CD4-positive, alpha-beta T cell (primary cell): ENCODE measurements around the gene TNNT2. TPM values are rescaled to one million over a fixed set of nuclear protein-coding genes. Genes with fewer than 3 reads are reported as not detected.

Experiments used
- ATAC-seq: fragments of 200-7000 bp; cut with Tn5 transposase; one replicate; pipeline ENCODE4 v1.10.0; 2022; ENCODE audit warnings: mild to moderate bottlenecking; ENCODE audit not compliant: poor library complexity
- CTCF ChIA-PET: fragments of 350-600 bp; sonication (Branson Sonifier 250); formaldehyde crosslinking; loops from one replicate; lab custom pipeline; 2021; ENCODE audit warnings: antibody characterized with exemption, inconsistent platforms; lab: Charles Lee
- POLR2A ChIA-PET: fragments of 350-600 bp; sonication (Branson Sonifier 250); formaldehyde crosslinking; loops from one replicate; lab custom pipeline; 2021; ENCODE audit warnings: antibody characterized with exemption, inconsistent platforms; lab: Charles Lee
- DNase-seq, 14 experiments: peaks; one replicate each; pipeline ENCODE4 v3.0.0-alpha.2; 2013 to 2020; ENCODE audit warnings: mixed read lengths in 2 of 14
- H3K27ac ChIP-seq, 2 donors: one replicate each; pipeline versions ENCODE4 v1.5.1 to v1.7.0; 2013; ENCODE audit warnings: low read length in 2 of 2, low read depth in 1 of 2, mild to moderate bottlenecking in 1 of 2
- H3K27me3 ChIP-seq, 2 experiments: 1 replicate in 1 of 2; 2 replicates in 1 of 2; pipeline versions ENCODE4 v1.6.1 to v1.7.0; 2013; ENCODE audit warnings: low read length in 2 of 2, control low read depth in 1 of 2, mild to moderate bottlenecking in 1 of 2, moderate library complexity in 1 of 2; ENCODE audit not compliant: insufficient read depth in 2 of 2, control insufficient read depth in 1 of 2
- H3K36me3 ChIP-seq: one replicate; pipeline ENCODE4 v1.6.1; 2013; ENCODE audit warnings: low read length, control low read depth; ENCODE audit not compliant: insufficient read depth
- H3K4me1 ChIP-seq: one replicate; pipeline ENCODE4 v1.6.1; 2013; ENCODE audit warnings: low read length, control low read depth; ENCODE audit not compliant: insufficient read depth
- H3K4me3 ChIP-seq: one replicate; pipeline ENCODE4 v1.5.1; 2013; ENCODE audit warnings: mild to moderate bottlenecking, low read length, moderate library complexity
- H3K9me3 ChIP-seq, 2 experiments: 1 replicate in 1 of 2; 2 replicates in 1 of 2; pipeline versions ENCODE4 v1.6.1 to v1.7.0; 2013; ENCODE audit warnings: low read length in 2 of 2, mild to moderate bottlenecking in 2 of 2, control low read depth in 1 of 2, moderate library complexity in 1 of 2; ENCODE audit not compliant: control insufficient read depth in 1 of 2, insufficient read depth in 1 of 2
- H3K27ac Mint-ChIP-seq: one replicate; pipeline ENCODE4 v1.8.0; 2020; ENCODE audit warnings: mixed read lengths
- H3K27me3 Mint-ChIP-seq: one replicate; pipeline ENCODE4 v1.8.0; 2021; ENCODE audit warnings: mixed read lengths
- H3K36me3 Mint-ChIP-seq: one replicate; pipeline ENCODE4 v1.8.0; 2021; ENCODE audit warnings: low read depth, mixed read lengths
- H3K4me1 Mint-ChIP-seq: one replicate; pipeline ENCODE4 v1.8.0; 2021; ENCODE audit warnings: low read depth, mixed read lengths
- H3K4me3 Mint-ChIP-seq: one replicate; pipeline ENCODE4 v1.8.0; 2020; ENCODE audit warnings: mild to moderate bottlenecking, mixed read lengths
- H3K9me3 Mint-ChIP-seq: one replicate; pipeline ENCODE4 v1.8.0; 2020; ENCODE audit warnings: mixed read lengths
- CTCF ChIP-seq: fragments of 200-600 bp; IDR thresholded peaks from one replicate; pipeline ENCODE4 v1.8.0; 2022; ENCODE audit warnings: antibody characterized with exemption, mild to moderate bottlenecking
- intact Hi-C, 2 experiments: fragments of 100-400 bp; cut with DNase I in 1 of 2; cut with micrococcal nuclease in 1 of 2; formaldehyde crosslinking; loops; one replicate each; pipeline versions ENCODE4 v1.15.1 to v1.9.0; 2023 to 2025; cut with DNase I, micrococcal nuclease
- total RNA-seq, 174 experiments: library from RNA in 2 of 174; stranded (reverse) in 2 of 174; gene quantifications; one replicate each; pipeline ENCODE4 v1.2.3 and lab custom pipeline; 2021 to 2026

TNNT2 gene
- total RNA-seq, 2 experiments from 2014 or later, result not detected

- DNase-seq (no peak), ATAC-seq (no peak)
- H3K9me3 ChIP-seq, result no peaks in the 10 kb centered on the region
- no peaks in the 10 kb centered on the region for H3K4me1 Mint-ChIP-seq
- POLR2A ChIA-PET, result no interaction called here
- H3K27me3 ChIP-seq, result peaks cover 10 to 14% of the 10 kb centered on the region in 2 experiments
- H3K27ac ChIP-seq, result no peak overlapping the region
- intact Hi-C loops, result no loop called here
- no peaks in the 10 kb centered on the region for H3K9me3 Mint-ChIP-seq
- no peaks in the 10 kb centered on the region for H3K36me3 ChIP-seq
- no peaks in the 10 kb centered on the region for H3K4me1 ChIP-seq
- no peak for TF ChIP-seq CTCF
- no peak overlapping the region for H3K4me3 Mint-ChIP-seq
- peaks cover 2% of the 10 kb centered on the region for H3K27me3 Mint-ChIP-seq
- H3K36me3 Mint-ChIP-seq, result no peaks in the 10 kb centered on the region
- CTCF ChIA-PET, result no interaction called here
- no peak overlapping the region for H3K4me3 ChIP-seq
- H3K27ac Mint-ChIP-seq, result no peak overlapping the region
These were observed 1.4 kb downstream of the TNNT2 start for GRCh38 chr1:201376107-201376463.

GRCh38 chr1:201375169-201375568, 2.3 kb downstream of the TNNT2 start:
- intact Hi-C loops, result no loop called here
- H3K9me3 ChIP-seq, result no peaks in the 10 kb centered on the region
- DNase-seq (no peak), ATAC-seq (no peak)
- POLR2A ChIA-PET, result no interaction called here
- peaks cover 10 to 14% of the 10 kb centered on the region in 2 experiments for H3K27me3 ChIP-seq
- no peaks in the 10 kb centered on the region for H3K4me1 Mint-ChIP-seq
- H3K9me3 Mint-ChIP-seq, result no peaks in the 10 kb centered on the region
- TF ChIP-seq CTCF, result no peak
- no peak overlapping the region for H3K27ac ChIP-seq
- no peaks in the 10 kb centered on the region for H3K36me3 Mint-ChIP-seq
- H3K4me1 ChIP-seq, result no peaks in the 10 kb centered on the region
- no peak overlapping the region for H3K27ac Mint-ChIP-seq
- H3K4me3 Mint-ChIP-seq, result no peak overlapping the region
- H3K36me3 ChIP-seq, result no peaks in the 10 kb centered on the region
- H3K27me3 Mint-ChIP-seq, result peaks cover 9% of the 10 kb centered on the region
- CTCF ChIA-PET, result no interaction called here
- no peak overlapping the region for H3K4me3 ChIP-seq

GRCh38 chr1:201374364-201374763, 3.1 kb downstream of the TNNT2 start:
- no peaks in the 10 kb centered on the region for H3K9me3 Mint-ChIP-seq

More at GRCh38 chr1:201374364-201374763, 3.1 kb downstream of the TNNT2 start:
- H3K4me3 Mint-ChIP-seq, result no peak overlapping the region
- H3K27ac Mint-ChIP-seq, result no peak overlapping the region
- ChIA-PET CTCF (no interaction called here), POLR2A (no interaction called here)
- ATAC-seq, result no peak
- Histone ChIP-seq H3K4me3 (no peak overlapping the region), H3K27ac (no peak overlapping the region), H3K27me3 (peaks cover 14% of the 10 kb centered on the region in 2 experiments), H3K36me3 (no peaks in the 10 kb centered on the region), H3K9me3 (no peaks in the 10 kb centered on the region), H3K4me1 (no peaks in the 10 kb centered on the region)
- intact Hi-C loops, result no loop called here
- H3K27me3 Mint-ChIP-seq, result peaks cover 9% of the 10 kb centered on the region
- no peaks in the 10 kb centered on the region for H3K4me1 Mint-ChIP-seq
- DNase-seq, result no peak
- H3K36me3 Mint-ChIP-seq, result no peaks in the 10 kb centered on the region
- TF ChIP-seq CTCF, result no peak
